GM12878 (cell line): ENCODE measurements around the gene NIFK. TPM values are rescaled to one million over a fixed set of nuclear protein-coding genes. Genes with fewer than 3 reads are reported as not detected.

ENCODE experiments used
- ATAC-seq: fragments of 200-7000 bp; cut with Tn5 transposase; 3 replicates; pipeline ENCODE4 v1.9.1; 2020; ENCODE audit warnings: mild to moderate bottlenecking, moderate library complexity
- BruUV-seq: library from RNA; stranded (reverse); fragments of 400-500 nt; replicated peaks from 2 replicates; lab custom pipeline; 2021; lab: Mats Ljungman, UMichigan
- CTCF ChIA-PET: fragments of 300-600 bp; sonication (Branson Sonifier 250); formaldehyde crosslinking; extraction: SDS; loops from one replicate; lab custom pipeline; 2021; ENCODE audit warnings: inconsistent platforms; lab: Yijun Ruan, JAX
- POLR2A ChIA-PET: fragments of 350-600 bp; formaldehyde crosslinking; extraction: SDS; loops from one replicate; lab custom pipeline; 2021; ENCODE audit warnings: inconsistent platforms; lab: Charles Lee
- RAD21 ChIA-PET: fragments of 300-600 bp; sonication (Branson Sonifier 250); formaldehyde crosslinking; loops from one replicate; lab custom pipeline; 2023; ENCODE audit warnings: antibody characterized with exemption; ENCODE audit not compliant: unreplicated experiment; lab: Charles Lee
- SMC1A ChIA-PET: fragments of 300-600 bp; sonication (Branson Sonifier 250); formaldehyde crosslinking; loops from one replicate; lab custom pipeline; 2023; ENCODE audit not compliant: unreplicated experiment, uncharacterized antibody; lab: Charles Lee
- DNase-seq: peaks from one replicate; pipeline ENCODE4 v3.0.0-alpha.2; 2011; ENCODE audit warnings: low read depth, low spot score
- FAIRE-seq: peaks from 3 replicates; lab custom pipeline; 2011; peaks lifted over from hg19 to GRCh38; lab: Jason Lieb, UNC
- H2AFZ ChIP-seq: 2 replicates; pipeline ENCODE4 v1.6.0; 2011; ENCODE audit warnings: low read depth, low read length, control low read depth; ENCODE audit not compliant: control insufficient read depth
- H3K27ac ChIP-seq: 2 replicates; pipeline ENCODE4 v1.5.1; 2011; ENCODE audit warnings: control low read depth; ENCODE audit not compliant: control insufficient read depth, insufficient read depth
- H3K27me3 ChIP-seq, 2 experiments: replicated peaks in 1 of 2; 2 replicates each; pipeline versions ENCODE4 v1.6.0 to v1.6.1; 2011; ENCODE audit warnings: low read length in 1 of 2; ENCODE audit not compliant: control insufficient read depth in 2 of 2, insufficient read depth in 2 of 2
- H3K36me3 ChIP-seq, 2 experiments: 2 replicates each; pipeline ENCODE4 v1.5.1; 2011; ENCODE audit warnings: low read length in 1 of 2; ENCODE audit not compliant: control insufficient read depth in 2 of 2, insufficient read depth in 2 of 2
- H3K4me1 ChIP-seq: 2 replicates; pipeline ENCODE4 v1.6.1; 2011; ENCODE audit warnings: mild to moderate bottlenecking, low read length, moderate library complexity, mixed read lengths; ENCODE audit not compliant: control insufficient read depth, insufficient read depth
- H3K4me2 ChIP-seq: 2 replicates; pipeline ENCODE4 v1.6.0; 2011; ENCODE audit warnings: control low read depth; ENCODE audit not compliant: control insufficient read depth, insufficient read depth
- H3K4me3 ChIP-seq: fragments of 200-600 bp; sonication (generic); 2 replicates; pipeline ENCODE4 v1.5.1; 2016
- H3K79me2 ChIP-seq: 2 replicates; pipeline ENCODE4 v1.6.0; 2011; ENCODE audit warnings: low read length; ENCODE audit not compliant: control insufficient read depth, insufficient read depth
- H3K9ac ChIP-seq: 2 replicates; pipeline ENCODE4 v1.8.0; 2011; ENCODE audit warnings: low read length, control low read depth, mixed read lengths; ENCODE audit not compliant: control insufficient read depth, insufficient read depth
- H3K9me3 ChIP-seq: replicated peaks from 3 replicates; pipeline ENCODE4 v1.5.1; 2011; ENCODE audit warnings: mild to moderate bottlenecking, low read length; ENCODE audit not compliant: control insufficient read depth, insufficient read depth
- H4K20me1 ChIP-seq: 2 replicates; pipeline ENCODE4 v1.6.0; 2011; ENCODE audit not compliant: control insufficient read depth, insufficient read depth
- BCLAF1 ChIP-seq: fragments of 450-650 bp; IDR thresholded peaks from 2 replicates; pipeline ENCODE4 v1.6.1; 2017; ENCODE audit warnings: antibody characterized with exemption, mild to moderate bottlenecking, moderate library complexity
- GABPA ChIP-seq: IDR thresholded peaks from 2 replicates; pipeline ENCODE4 v1.6.1; 2014; ENCODE audit warnings: antibody characterized with exemption, low read depth, mild to moderate bottlenecking, inconsistent platforms
- KDM1A ChIP-seq: fragments of 200-600 bp; sonication (generic); IDR thresholded peaks from 2 replicates; pipeline ENCODE4 v1.6.1; 2016; ENCODE audit warnings: borderline replicate concordance
- LARP7 ChIP-seq: fragments of 450-650 bp; IDR thresholded peaks from 2 replicates; pipeline ENCODE4 v1.6.1; 2017; ENCODE audit warnings: mild to moderate bottlenecking
- MEF2A ChIP-seq: IDR thresholded peaks from 2 replicates; pipeline ENCODE4 v1.6.1; 2011; ENCODE audit warnings: low read depth, mild to moderate bottlenecking, low read length, moderate library complexity; ENCODE audit not compliant: insufficient read depth
- NFXL1 ChIP-seq: fragments of 450-650 bp; IDR thresholded peaks from 2 replicates; pipeline ENCODE4 v1.6.1; 2017; ENCODE audit warnings: antibody characterized with exemption, mild to moderate bottlenecking, borderline replicate concordance
- PRDM15 ChIP-seq: fragments of 450-650 bp; formaldehyde crosslinking; IDR thresholded peaks from 2 replicates; pipeline ENCODE4 v1.4.0; 2020; ENCODE audit warnings: mild to moderate bottlenecking, moderate library complexity
- STAT1 ChIP-seq: fragments of 450-650 bp; conservative IDR thresholded peaks from 2 replicates; pipeline ENCODE4 v1.6.1; 2014; ENCODE audit warnings: antibody characterized with exemption, mild to moderate bottlenecking
- TCF12 ChIP-seq: IDR thresholded peaks from 2 replicates; pipeline ENCODE4 v1.6.1; 2011; ENCODE audit warnings: low read depth, mild to moderate bottlenecking, low read length
- YBX1 ChIP-seq: fragments of 450-650 bp; IDR thresholded peaks from 2 replicates; pipeline ENCODE4 v1.6.1; 2016; ENCODE audit warnings: antibody characterized with exemption
- ZNF24 ChIP-seq: fragments of 450-650 bp; IDR thresholded peaks from 2 replicates; pipeline ENCODE4 v1.6.1; 2017; ENCODE audit warnings: antibody characterized with exemption, mild to moderate bottlenecking
- ZNF274 ChIP-seq: IDR thresholded peaks from one replicate; pipeline ENCODE4 v1.8.0; 2011; ENCODE audit not compliant: insufficient read length, insufficient read depth
- ZSCAN29 ChIP-seq: fragments of 450-650 bp; IDR thresholded peaks from 2 replicates; pipeline ENCODE4 v1.6.1; 2017; ENCODE audit warnings: mild to moderate bottlenecking, moderate library complexity
- WGBS: methylation state at CpG from one replicate; pipeline ENCODE4 v1.1.6; 2016; ENCODE audit warnings: low lambda C conversion rate; ENCODE audit not compliant: insufficient replicate concordance, insufficient coverage; ENCODE audit errors: missing lambda C conversion rate; 5-methylcytosine and 5-hydroxymethylcytosine counted together
- in situ Hi-C: fragments of 300-500 bp; cut with MboI; formaldehyde crosslinking; loops from 9 replicates; pipeline ENCODE4 v1.14.3; 2018; ENCODE audit warnings: mixed read lengths
- intact Hi-C: fragments of 100-400 bp; cut with micrococcal nuclease; formaldehyde crosslinking; loops from one replicate; pipeline ENCODE4 v1.14.2; 2022; ENCODE audit not compliant: unreplicated experiment
- polyA plus RNA-seq, 11 experiments: library from polyadenylated mRNA; depleted of rRNA in 4 of 11; unstranded in 6 of 11; stranded (reverse) in 5 of 11; fragments of >200 nt; fragmentation: Nextera tagmentation in 4 of 11; fragmentation: Illumina TruSeq in 1 of 11; extraction: Ambion mirVana in 4 of 11; extraction: Trizol in 1 of 11; gene quantifications; 1 replicate in 1 of 11; 2 replicates in 10 of 11; pipeline versions ENCODE4 v1.2.1 to v1.2.3, GENCODE V29; 2011 to 2016; ENCODE audit warnings: inconsistent platforms in 2 of 11, missing spikeins in 2 of 11, low read depth in 1 of 11
- total RNA-seq, 4 experiments: library from RNA; depleted of rRNA in 3 of 4; stranded (reverse); fragments of >200 nt in 3 of 4; fragmentation: Illumina TruSeq in 1 of 4; extraction: Trizol in 1 of 4; gene quantifications; 2 replicates each; pipeline versions ENCODE4 v1.2.1 to v1.2.3, GENCODE V29; 2013 to 2021
- TF ChIP-seq, protein P1 (sequence below): fragments of 450-650 bp; IDR thresholded peaks from 2 replicates; pipeline ENCODE4 v1.6.1; 2017; ENCODE audit warnings: mild to moderate bottlenecking, moderate library complexity

Gene NIFK
- total and polyA plus RNA-seq, 10 of the 15 experiments (the other 5 are each of a cell fraction or from before 2014, with no cell fraction given) = 47.2 to 286 (median 157) TPM

GRCh38 chr2:121686218-121686617 is 50.5 kb downstream of the NIFK start:
- TF ChIP-seq NFXL1 (no peak), STAT1 (no peak), ZNF274 (no peak), ZSCAN29 (no peak), KDM1A (no peak), ZNF24 (no peak), GABPA (no peak), MEF2A (no peak), BCLAF1 (no peak), PRDM15 (CRISPR knock-in tag) (no peak), YBX1 (no peak), TCF12 (no peak), LARP7 (no peak)
- TF ChIP-seq, protein P1, sequence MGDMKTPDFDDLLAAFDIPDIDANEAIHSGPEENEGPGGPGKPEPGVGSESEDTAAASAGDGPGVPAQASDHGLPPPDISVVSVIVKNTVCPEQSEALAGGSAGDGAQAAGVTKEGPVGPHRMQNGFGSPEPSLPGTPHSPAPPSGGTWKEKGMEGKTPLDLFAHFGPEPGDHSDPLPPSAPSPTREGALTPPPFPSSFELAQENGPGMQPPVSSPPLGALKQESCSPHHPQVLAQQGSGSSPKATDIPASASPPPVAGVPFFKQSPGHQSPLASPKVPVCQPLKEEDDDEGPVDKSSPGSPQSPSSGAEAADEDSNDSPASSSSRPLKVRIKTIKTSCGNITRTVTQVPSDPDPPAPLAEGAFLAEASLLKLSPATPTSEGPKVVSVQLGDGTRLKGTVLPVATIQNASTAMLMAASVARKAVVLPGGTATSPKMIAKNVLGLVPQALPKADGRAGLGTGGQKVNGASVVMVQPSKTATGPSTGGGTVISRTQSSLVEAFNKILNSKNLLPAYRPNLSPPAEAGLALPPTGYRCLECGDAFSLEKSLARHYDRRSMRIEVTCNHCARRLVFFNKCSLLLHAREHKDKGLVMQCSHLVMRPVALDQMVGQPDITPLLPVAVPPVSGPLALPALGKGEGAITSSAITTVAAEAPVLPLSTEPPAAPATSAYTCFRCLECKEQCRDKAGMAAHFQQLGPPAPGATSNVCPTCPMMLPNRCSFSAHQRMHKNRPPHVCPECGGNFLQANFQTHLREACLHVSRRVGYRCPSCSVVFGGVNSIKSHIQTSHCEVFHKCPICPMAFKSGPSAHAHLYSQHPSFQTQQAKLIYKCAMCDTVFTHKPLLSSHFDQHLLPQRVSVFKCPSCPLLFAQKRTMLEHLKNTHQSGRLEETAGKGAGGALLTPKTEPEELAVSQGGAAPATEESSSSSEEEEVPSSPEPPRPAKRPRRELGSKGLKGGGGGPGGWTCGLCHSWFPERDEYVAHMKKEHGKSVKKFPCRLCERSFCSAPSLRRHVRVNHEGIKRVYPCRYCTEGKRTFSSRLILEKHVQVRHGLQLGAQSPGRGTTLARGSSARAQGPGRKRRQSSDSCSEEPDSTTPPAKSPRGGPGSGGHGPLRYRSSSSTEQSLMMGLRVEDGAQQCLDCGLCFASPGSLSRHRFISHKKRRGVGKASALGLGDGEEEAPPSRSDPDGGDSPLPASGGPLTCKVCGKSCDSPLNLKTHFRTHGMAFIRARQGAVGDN = no peak
- Histone ChIP-seq H4K20me1 (no peaks in the 10 kb centered on the region), H3K4me2 (no peak overlapping the region), H3K79me2 (no peaks in the 10 kb centered on the region), H2AFZ (no peak overlapping the region), H3K27me3 (no peaks in the 10 kb centered on the region; a peak in 1 of 4 replicates), H3K4me1 (no peaks in the 10 kb centered on the region), H3K27ac (no peak overlapping the region), H3K9me3 (peaks cover 10% of the 10 kb centered on the region), H3K9ac (no peak overlapping the region), H3K36me3 (no peaks in the 10 kb centered on the region), H3K4me3 (no peak overlapping the region)
- FAIRE-seq (no peak), DNase-seq (no peak), ATAC-seq (no peak)
- WGBS = 88% methylated on average over 19 of the region's 19 CpGs
- ChIA-PET RAD21 (no interaction called here), CTCF (interaction anchor here (0.5 kb wide), 1 partner anchor 90 kb away, joined by 3 read pairs; no protein-coding TSS in a partner anchor), POLR2A (no interaction called here), SMC1A (no interaction called here)
- intact Hi-C loops = no loop called here
- in situ Hi-C loops = loop anchor here (5.0 kb wide), 1 partner anchor 34 kb away; no protein-coding TSS in a partner anchor
- no TSS peak for BruUV-seq
